HepG2 (cell line): ENCODE data around the gene TOR2A. TPM values are rescaled to one million over a fixed set of nuclear protein-coding genes. Genes with fewer than 3 reads are reported as not detected.

ENCODE experiments used
- ATAC-seq: fragments of 200-7000 bp; cut with Tn5 transposase; 3 replicates; pipeline ENCODE4 v1.9.1; 2020; ENCODE audit warnings: mild to moderate bottlenecking, moderate library complexity
- BruUV-seq: library from RNA; stranded (reverse); fragments of 400-500 nt; replicated peaks from 2 replicates; lab custom pipeline; 2021; lab: Mats Ljungman, UMichigan
- CTCF ChIA-PET: fragments of 300-600 bp; formaldehyde crosslinking; extraction: SDS; loops from one replicate; lab custom pipeline; 2021; ENCODE audit warnings: low total read pairs, inconsistent platforms, low intra/inter-chr PET ratio; lab: Yijun Ruan, JAX
- POLR2A ChIA-PET: fragments of 350-600 bp; sonication (Branson Sonifier 250); formaldehyde crosslinking; loops from one replicate; lab custom pipeline; 2020; ENCODE audit warnings: antibody characterized with exemption, inconsistent platforms; lab: Yijun Ruan, JAX
- DNase-seq: peaks from one replicate; pipeline ENCODE4 v3.0.0-alpha.2; 2015; ENCODE audit warnings: low spot score
- FAIRE-seq: peaks from 3 replicates; lab custom pipeline; 2011; peaks lifted over from hg19 to GRCh38; lab: Jason Lieb, UNC
- H2AFZ ChIP-seq: one replicate; pipeline ENCODE4 v1.6.1; 2011; ENCODE audit warnings: low read length, inconsistent platforms
- H3K27ac ChIP-seq: fragments of 300-600 bp; 3 replicates; pipeline ENCODE4 v1.8.0; 2011; ENCODE audit warnings: mixed run types, mild to moderate bottlenecking, mixed read lengths, low read length, inconsistent platforms; ENCODE audit not compliant: insufficient read depth; ENCODE audit errors: extremely low read length
- H3K27me3 ChIP-seq, 2 experiments: fragments of 200-600 bp in 1 of 2; 2 replicates in 1 of 2; 3 replicates in 1 of 2; pipeline versions ENCODE4 v1.6.0 to v1.8.0; 2011; ENCODE audit warnings: low read length in 2 of 2, mild to moderate bottlenecking in 2 of 2, moderate library complexity in 2 of 2, inconsistent platforms in 1 of 2; ENCODE audit not compliant: insufficient read depth in 2 of 2, control insufficient read depth in 1 of 2
- H3K36me3 ChIP-seq, 2 experiments: fragments of 200-600 bp in 1 of 2; replicated peaks in 1 of 2; 2 replicates in 1 of 2; 3 replicates in 1 of 2; pipeline versions ENCODE4 v1.5.1 to v1.8.0; 2011; ENCODE audit warnings: low read length in 2 of 2, inconsistent platforms in 1 of 2; ENCODE audit not compliant: insufficient read depth in 2 of 2, control insufficient read depth in 1 of 2
- H3K4me1 ChIP-seq: 2 replicates; pipeline ENCODE4 v1.5.1; 2012; ENCODE audit warnings: low read length, inconsistent platforms; ENCODE audit not compliant: insufficient read depth
- H3K4me2 ChIP-seq: 2 replicates; pipeline ENCODE4 v1.6.0; 2011; ENCODE audit warnings: low read depth, low read length, inconsistent platforms
- H3K4me3 ChIP-seq, 3 experiments: fragments of 200-600 bp in 1 of 3; sonication (generic), shearing (Covaris generic) in 1 of 3; replicated peaks in 1 of 3; 2 replicates each; pipeline ENCODE4 v1.5.1; 2011 to 2016; ENCODE audit warnings: low read length in 3 of 3, inconsistent platforms in 2 of 3, low read depth in 2 of 3, mild to moderate bottlenecking in 2 of 3, control low read depth in 1 of 3, mixed read lengths in 1 of 3; ENCODE audit not compliant: insufficient read depth in 1 of 3
- H3K79me2 ChIP-seq: one replicate; pipeline ENCODE4 v1.6.1; 2011; ENCODE audit warnings: low read length, inconsistent platforms; ENCODE audit not compliant: insufficient read depth
- H3K9ac ChIP-seq: 2 replicates; pipeline ENCODE4 v1.6.0; 2011; ENCODE audit warnings: mild to moderate bottlenecking, low read depth, low read length, inconsistent platforms; ENCODE audit not compliant: insufficient read depth
- H3K9me3 ChIP-seq: 2 replicates; pipeline ENCODE4 v1.5.1; 2012; ENCODE audit warnings: mild to moderate bottlenecking, low read length
- H4K20me1 ChIP-seq: 2 replicates; pipeline ENCODE4 v1.6.0; 2011; ENCODE audit warnings: inconsistent platforms, mild to moderate bottlenecking, low read length, moderate library complexity; ENCODE audit not compliant: insufficient read depth
- ARNTL ChIP-seq: sonication (generic); formaldehyde crosslinking; IDR thresholded peaks from 2 replicates; pipeline ENCODE4 v1.4.0; 2020; ENCODE audit warnings: mild to moderate bottlenecking, missing genetic modification reagents
- ETV5 ChIP-seq: IDR thresholded peaks from 2 replicates; pipeline ENCODE4 v1.6.1; 2018; ENCODE audit warnings: missing biosample characterization, missing genetic modification reagents, inconsistent platforms, borderline replicate concordance
- GABPB1 ChIP-seq: IDR thresholded peaks from 2 replicates; pipeline ENCODE4 v1.6.1; 2016; ENCODE audit warnings: mild to moderate bottlenecking, missing genetic modification reagents, moderate library complexity, missing compliant biosample characterization
- IRF9 ChIP-seq: sonication (generic); formaldehyde crosslinking; IDR thresholded peaks from 2 replicates; pipeline ENCODE4 v1.8.0; 2022; ENCODE audit warnings: missing genetic modification reagents, mild to moderate bottlenecking, borderline replicate concordance
- NFRKB ChIP-seq: fragments of 450-650 bp; IDR thresholded peaks from 2 replicates; pipeline ENCODE4 v1.6.1; 2017
- SALL1 ChIP-seq: sonication (generic); formaldehyde crosslinking; IDR thresholded peaks from 2 replicates; pipeline ENCODE4 v1.8.0; 2022; ENCODE audit warnings: mild to moderate bottlenecking, missing genetic modification reagents
- SNAPC4 ChIP-seq: sonication (generic); formaldehyde crosslinking; IDR thresholded peaks from 2 replicates; pipeline ENCODE4 v1.4.0; 2020; ENCODE audit warnings: mild to moderate bottlenecking, missing genetic modification reagents
- SUZ12 ChIP-seq: fragments of 150-350 bp; IDR thresholded peaks from 2 replicates; pipeline ENCODE4 v1.6.1; 2014; ENCODE audit warnings: low read depth, low read length
- TEAD2 ChIP-seq: sonication (generic); formaldehyde crosslinking; IDR thresholded peaks from 2 replicates; pipeline ENCODE4 v1.9.0; 2021; ENCODE audit warnings: missing genetic modification reagents
- TEAD3 ChIP-seq: optimal IDR thresholded peaks from 2 replicates; pipeline ENCODE3; 2016; ENCODE audit warnings: borderline replicate concordance
- TRIM22 ChIP-seq: fragments of 450-650 bp; IDR thresholded peaks from 2 replicates; pipeline ENCODE4 v1.6.1; 2017
- ZFP41 ChIP-seq: sonication (generic); formaldehyde crosslinking; IDR thresholded peaks from 2 replicates; pipeline ENCODE4 v1.4.0; 2020; ENCODE audit warnings: mild to moderate bottlenecking, missing genetic modification reagents, borderline replicate concordance
- ZKSCAN8 ChIP-seq: IDR thresholded peaks from 2 replicates; pipeline ENCODE4 v1.6.1; 2016; ENCODE audit warnings: borderline replicate concordance, missing genetic modification reagents, missing compliant biosample characterization
- ZNF674 ChIP-seq: sonication (generic); formaldehyde crosslinking; IDR thresholded peaks from 2 replicates; pipeline ENCODE4 v1.5.0; 2020; ENCODE audit warnings: low read depth, mild to moderate bottlenecking, missing genetic modification reagents
- WGBS: methylation state at CpG from one replicate; pipeline ENCODE4 v1.1.6; 2017; ENCODE audit warnings: low lambda C conversion rate; 5-methylcytosine and 5-hydroxymethylcytosine counted together
- in situ Hi-C: cut with HindIII; loops from 2 replicates; pipeline ENCODE4 v1.10.0; 2017; ENCODE audit warnings: low pct_unique_long_range_greater_than_20kb; ENCODE audit not compliant: extremely low pct_ligation_motif_present
- intact Hi-C: fragments of 100-400 bp; cut with micrococcal nuclease; formaldehyde crosslinking; loops from one replicate; pipeline ENCODE4 v1.10.0; 2022; ENCODE audit not compliant: unreplicated experiment
- polyA plus RNA-seq, 8 experiments: library from polyadenylated mRNA; depleted of rRNA in 3 of 8; stranded (reverse) in 7 of 8; unstranded in 1 of 8; fragments of >200 nt; fragmentation: Illumina TruSeq in 4 of 8; extraction: Trizol in 4 of 8; gene quantifications; 2 replicates each; pipeline versions ENCODE4 v1.2.1 to v1.2.3, GENCODE V29; 2011 to 2016; ENCODE audit warnings: low read depth in 4 of 8, missing spikeins in 1 of 8, mixed read lengths in 1 of 8; ENCODE audit not compliant: insufficient read depth in 1 of 8
- total RNA-seq, 5 experiments: library from RNA; depleted of rRNA; stranded (reverse); fragments of >200 nt; fragmentation: Illumina TruSeq; extraction: Trizol; gene quantifications; 2 replicates each; pipeline ENCODE4 v1.2.3, GENCODE V29; 2016; ENCODE audit warnings: low read depth in 1 of 5
- TF ChIP-seq, protein P1 (sequence below): sonication (generic); formaldehyde crosslinking; conservative IDR thresholded peaks from 2 replicates; pipeline ENCODE4 v1.5.0; 2020; ENCODE audit warnings: missing genetic modification reagents

Gene TOR2A
- total and polyA plus RNA-seq, 2 of the 13 experiments (the other 11 are each of a cell fraction or from before 2014, with no cell fraction given), result 3.5 to 7.2 TPM

DNA sequence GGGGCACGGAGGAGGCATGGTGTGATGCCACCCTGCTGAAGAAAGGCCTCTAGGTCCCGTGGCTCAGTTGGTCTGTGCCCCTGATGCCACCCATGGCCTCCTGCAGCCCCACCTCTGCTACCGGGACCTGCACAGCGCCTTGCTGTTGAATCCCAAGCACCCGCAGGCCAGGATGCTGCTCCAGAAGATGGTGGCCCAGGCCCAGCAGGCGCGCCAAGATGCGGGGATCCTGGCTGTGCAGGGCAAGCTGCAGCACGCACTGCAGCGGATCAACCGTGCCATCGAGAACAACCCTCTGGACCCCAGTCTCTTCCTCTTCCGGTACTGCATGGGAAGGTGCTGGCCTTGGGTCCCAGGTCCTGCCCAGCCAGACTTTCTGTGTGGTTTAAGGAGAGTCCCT lies 12.1 kb downstream of the TOR2A start (continued):
- TF ChIP-seq NFRKB (no peak), ZFP41 (CRISPR knock-in tag) (no peak), TEAD2 (CRISPR knock-in tag) (no peak), ETV5 (CRISPR knock-in tag) (no peak), IRF9 (no peak)

DNA sequence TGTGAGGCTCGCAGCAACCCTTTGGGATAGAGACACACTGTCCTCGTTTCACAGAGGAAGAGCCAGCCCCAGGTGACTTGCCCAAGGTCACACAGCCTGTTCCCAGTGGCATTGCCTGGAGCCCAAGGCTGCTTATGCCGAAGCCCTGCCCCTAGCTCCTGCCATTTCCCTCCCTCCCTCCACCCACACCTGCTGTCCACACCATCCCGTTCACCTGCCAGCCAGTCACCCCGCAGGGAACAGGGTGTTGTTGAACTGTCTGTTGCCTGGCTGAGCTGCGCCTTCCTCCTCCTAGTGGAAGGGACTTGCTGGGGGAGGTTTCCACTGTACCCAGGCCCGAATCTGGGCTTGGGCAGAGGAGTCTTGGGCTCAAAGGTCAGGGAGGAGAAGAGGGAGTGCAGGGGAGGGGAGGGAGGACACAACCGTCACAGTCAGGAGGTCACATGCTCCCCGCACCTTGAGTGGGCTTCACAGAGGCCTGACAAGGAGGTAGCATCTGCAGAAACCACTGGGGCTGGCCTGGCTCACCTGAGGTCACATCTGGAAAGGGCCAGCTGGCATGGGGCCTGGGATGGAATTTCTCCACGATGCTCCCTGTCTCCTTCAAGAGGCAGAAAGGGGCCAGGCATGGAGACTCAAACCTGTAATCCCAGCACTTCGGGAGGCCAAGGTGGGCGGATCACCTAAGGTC lies 12.9 kb downstream of the TOR2A start:
- POLR2A ChIA-PET, result no interaction called here
- TF ChIP-seq TEAD3, result no peak
- no peak for TF ChIP-seq ARNTL (CRISPR knock-in tag)
- TF ChIP-seq ZNF674 (CRISPR knock-in tag), result no peak
- no peak for TF ChIP-seq SNAPC4 (CRISPR knock-in tag)
- TF ChIP-seq SALL1 (CRISPR knock-in tag), result no peak
- no peak for TF ChIP-seq SUZ12
- no peak for TF ChIP-seq ZKSCAN8
- TF ChIP-seq, protein P1, sequence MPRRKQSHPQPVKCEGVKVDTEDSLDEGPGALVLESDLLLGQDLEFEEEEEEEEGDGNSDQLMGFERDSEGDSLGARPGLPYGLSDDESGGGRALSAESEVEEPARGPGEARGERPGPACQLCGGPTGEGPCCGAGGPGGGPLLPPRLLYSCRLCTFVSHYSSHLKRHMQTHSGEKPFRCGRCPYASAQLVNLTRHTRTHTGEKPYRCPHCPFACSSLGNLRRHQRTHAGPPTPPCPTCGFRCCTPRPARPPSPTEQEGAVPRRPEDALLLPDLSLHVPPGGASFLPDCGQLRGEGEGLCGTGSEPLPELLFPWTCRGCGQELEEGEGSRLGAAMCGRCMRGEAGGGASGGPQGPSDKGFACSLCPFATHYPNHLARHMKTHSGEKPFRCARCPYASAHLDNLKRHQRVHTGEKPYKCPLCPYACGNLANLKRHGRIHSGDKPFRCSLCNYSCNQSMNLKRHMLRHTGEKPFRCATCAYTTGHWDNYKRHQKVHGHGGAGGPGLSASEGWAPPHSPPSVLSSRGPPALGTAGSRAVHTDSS (CRISPR knock-in tag), result no peak
- no peak for TF ChIP-seq TRIM22
- TF ChIP-seq GABPB1, result no peak

More for the DNA sequence above, 12.9 kb downstream of the TOR2A start:
- intact Hi-C loops (loop anchor here (10.0 kb wide), 1 partner anchor 217 kb away; no protein-coding TSS in a partner anchor), in situ Hi-C loops (no loop called here)
- H3K36me3 ChIP-seq, result no peaks in the 10 kb centered on the region
- no peak overlapping the region for H3K27ac ChIP-seq
- no peaks in the 10 kb centered on the region for H3K9me3 ChIP-seq
- H3K4me1 ChIP-seq, result peaks cover 12% of the 10 kb centered on the region
- CTCF ChIA-PET, result no interaction called here
- H4K20me1 ChIP-seq, result no peaks in the 10 kb centered on the region
- 10% methylated on average over 9 of the region's 12 CpGs for WGBS
- H3K27me3 ChIP-seq, result peaks cover 0 to 5% of the 10 kb centered on the region in 2 experiments; a peak in 2 of 5 replicates
- ATAC-seq, result peak; percentile 16; the same call in 2 of the 3 replicates
- no peak overlapping the region for H2AFZ ChIP-seq
- H3K4me2 ChIP-seq, result no peak overlapping the region
- BruUV-seq, result no TSS peak
- no peak for DNase-seq
- no peak overlapping the region for H3K4me3 ChIP-seq
- H3K9ac ChIP-seq, result no peak overlapping the region
- no peak for FAIRE-seq
- H3K79me2 ChIP-seq, result no peaks in the 10 kb centered on the region
